SK-N-MC (cell line): Measurements from ENCODE around the gene SLC6A2.

Experiments used
- DNase-seq: peaks from one replicate; pipeline ENCODE4 v3.0.0-alpha.2; 2011; ENCODE audit warnings: low read depth, low spot score
- H3K27ac ChIP-seq: fragments of 200-600 bp; sonication (generic); 2 replicates; pipeline ENCODE4 v1.5.1; 2016; ENCODE audit warnings: mixed run types
- H3K36me3 ChIP-seq: fragments of 200-600 bp; sonication (generic); 2 replicates; pipeline ENCODE4 v1.6.1; 2017; ENCODE audit warnings: antibody characterized with exemption, low read length, mixed read lengths; ENCODE audit not compliant: insufficient read depth
- H3K4me3 ChIP-seq: fragments of 200-600 bp; sonication (generic); 2 replicates; pipeline ENCODE4 v1.5.1; 2016
- H3K9ac ChIP-seq: fragments of 200-600 bp; sonication (generic); 2 replicates; pipeline ENCODE4 v1.8.0; 2017; ENCODE audit warnings: mixed run types, mixed read lengths; ENCODE audit not compliant: insufficient read length
- H3K9me3 ChIP-seq: fragments of 200-600 bp; sonication (generic); 2 replicates; pipeline ENCODE4 v1.6.1; 2017; ENCODE audit warnings: low read depth, mild to moderate bottlenecking, antibody characterized with exemption, low read length, moderate library complexity, mixed read lengths
- EZH2 ChIP-seq: fragments of 200-600 bp; sonication (generic); IDR thresholded peaks from one replicate; pipeline ENCODE4 v1.6.1; 2017; ENCODE audit warnings: antibody characterized with exemption
- FOXP2 ChIP-seq: optimal IDR thresholded peaks from 2 replicates; pipeline ENCODE3; 2011; ENCODE audit warnings: mild to moderate bottlenecking, moderate library complexity; ENCODE audit not compliant: insufficient read depth; ENCODE audit errors: extremely low read length, control extremely low read depth
- POLR2AphosphoS5 ChIP-seq: IDR thresholded peaks from 2 replicates; pipeline ENCODE4 v1.6.1; 2012; ENCODE audit warnings: mild to moderate bottlenecking, low read depth, low read length, borderline replicate concordance

SLC6A2 gene

DNA sequence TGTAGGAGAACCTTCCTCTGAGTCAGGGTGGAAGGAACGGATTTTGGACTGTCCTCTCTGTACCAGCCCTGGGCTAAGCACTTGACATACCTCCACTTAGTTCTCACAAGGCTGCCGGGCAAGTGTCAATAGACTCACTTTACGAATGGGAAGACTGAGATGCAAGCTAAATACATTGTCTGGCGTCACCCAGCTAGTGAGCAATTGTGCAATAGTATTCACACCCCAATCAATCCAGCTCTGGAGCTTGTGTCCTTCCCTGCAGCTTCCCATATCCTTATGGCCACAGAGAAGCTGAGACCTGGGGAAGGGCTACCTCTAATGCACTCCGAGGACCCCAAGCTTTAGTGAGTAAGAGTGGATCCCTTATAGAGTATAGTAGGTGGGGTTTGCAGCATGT lies 39.8 kb downstream of the SLC6A2 start:
- Histone ChIP-seq H3K9ac (no peak overlapping the region), H3K4me3 (no peak overlapping the region), H3K36me3 (no peaks in the 10 kb centered on the region), H3K27ac (no peak overlapping the region), H3K9me3 (no peaks in the 10 kb centered on the region)
- no peak for DNase-seq
- TF ChIP-seq POLR2AphosphoS5, result no peak
- no peak for TF ChIP-seq EZH2
- no peak for TF ChIP-seq FOXP2

DNA sequence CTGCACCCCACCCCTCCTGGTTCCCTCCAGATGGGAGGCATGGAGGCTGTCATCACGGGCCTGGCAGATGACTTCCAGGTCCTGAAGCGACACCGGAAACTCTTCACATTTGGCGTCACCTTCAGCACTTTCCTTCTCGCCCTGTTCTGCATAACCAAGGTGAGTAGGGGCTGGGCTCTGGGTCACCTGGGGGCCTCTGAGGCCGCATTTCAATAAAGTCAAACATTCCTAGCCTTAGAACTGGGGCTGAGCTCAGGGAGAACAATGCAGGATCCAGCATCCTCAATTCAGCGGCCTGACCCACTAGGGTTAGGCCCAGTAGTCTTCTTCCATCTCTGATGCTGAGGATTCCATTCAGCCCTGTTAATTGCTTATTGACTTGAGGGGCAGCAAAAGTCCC lies 42.1 kb downstream of the SLC6A2 start:
- no peak for DNase-seq
- no peak overlapping the region for H3K9ac ChIP-seq
- H3K36me3 ChIP-seq, result no peaks in the 10 kb centered on the region
- no peak overlapping the region for H3K27ac ChIP-seq
- no peak for TF ChIP-seq POLR2AphosphoS5
- H3K9me3 ChIP-seq, result no peaks in the 10 kb centered on the region
- H3K4me3 ChIP-seq, result no peak overlapping the region

DNA sequence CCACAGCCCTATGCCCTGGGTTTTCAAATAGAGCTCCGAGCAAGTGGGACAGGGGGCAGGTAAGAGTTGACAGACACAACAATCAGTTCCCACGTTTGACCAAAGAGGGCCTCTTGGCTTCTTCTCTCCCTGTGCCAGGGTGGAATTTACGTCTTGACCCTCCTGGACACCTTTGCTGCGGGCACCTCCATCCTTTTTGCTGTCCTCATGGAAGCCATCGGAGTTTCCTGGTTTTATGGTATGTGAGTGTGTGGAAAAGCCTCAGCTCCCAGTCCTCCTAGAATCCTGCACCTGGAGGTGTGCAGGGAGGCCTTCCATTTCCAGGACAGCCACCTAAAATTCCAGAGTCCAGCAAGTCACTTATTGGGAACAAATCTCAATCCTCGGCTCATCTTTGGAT lies 42.5 kb downstream of the SLC6A2 start:
- H3K4me3 ChIP-seq, result no peak overlapping the region
- H3K27ac ChIP-seq, result no peak overlapping the region
- no peak for TF ChIP-seq EZH2
- H3K9me3 ChIP-seq, result no peaks in the 10 kb centered on the region
- H3K9ac ChIP-seq, result no peak overlapping the region
- DNase-seq, result no peak
- H3K36me3 ChIP-seq, result no peaks in the 10 kb centered on the region

DNA sequence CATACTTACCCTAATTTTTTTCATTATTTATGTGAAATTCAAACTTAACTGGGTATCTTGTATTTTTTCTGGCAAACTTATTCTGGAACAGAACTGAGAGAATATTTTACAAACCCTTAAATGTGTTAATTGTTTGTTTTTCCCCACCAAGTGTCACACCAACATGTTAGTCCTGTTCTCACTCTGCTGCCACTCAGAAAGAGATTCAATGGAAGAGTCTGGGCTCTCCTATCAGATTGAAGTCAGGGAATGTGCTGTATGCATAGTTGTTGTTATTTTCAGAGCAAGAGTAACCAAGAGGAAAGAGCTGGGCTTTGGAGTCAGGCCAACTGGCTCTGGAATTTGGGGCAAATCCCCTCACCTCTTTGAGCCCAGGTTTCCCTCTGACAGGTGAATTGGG lies 43.2 kb downstream of the SLC6A2 start:
- no peak for TF ChIP-seq EZH2
- TF ChIP-seq FOXP2, result no peak
- no peak for TF ChIP-seq POLR2AphosphoS5
- DNase-seq, result no peak
- Histone ChIP-seq H3K4me3 (no peak overlapping the region), H3K9me3 (no peaks in the 10 kb centered on the region), H3K36me3 (no peaks in the 10 kb centered on the region), H3K9ac (no peak overlapping the region), H3K27ac (no peak overlapping the region)

DNA sequence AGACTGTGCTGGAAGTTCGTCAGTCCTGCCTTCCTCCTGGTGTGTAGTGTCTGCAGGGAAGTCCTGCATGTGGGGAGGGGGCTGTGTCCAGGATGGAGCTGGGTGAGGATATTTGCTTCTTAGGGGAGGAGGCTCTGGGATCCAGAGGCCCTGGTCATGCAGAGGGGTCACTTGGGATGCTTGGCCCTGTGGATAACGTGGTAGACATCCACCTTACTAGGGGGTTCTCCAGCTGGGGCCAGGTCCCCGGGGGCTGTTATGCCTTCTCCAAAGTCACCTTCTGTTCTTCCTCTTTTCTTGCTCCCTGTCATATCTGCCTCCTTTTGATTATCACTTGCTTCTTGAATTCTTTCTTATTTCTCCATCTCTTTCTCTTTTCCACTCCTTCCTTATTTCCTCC lies 43.8 kb downstream of the SLC6A2 start:
- Histone ChIP-seq H3K9ac (no peak overlapping the region), H3K4me3 (no peak overlapping the region), H3K36me3 (no peaks in the 10 kb centered on the region), H3K9me3 (no peaks in the 10 kb centered on the region), H3K27ac (no peak overlapping the region)
- no peak for TF ChIP-seq FOXP2
- no peak for TF ChIP-seq EZH2
- TF ChIP-seq POLR2AphosphoS5, result no peak
- DNase-seq, result no peak

DNA sequence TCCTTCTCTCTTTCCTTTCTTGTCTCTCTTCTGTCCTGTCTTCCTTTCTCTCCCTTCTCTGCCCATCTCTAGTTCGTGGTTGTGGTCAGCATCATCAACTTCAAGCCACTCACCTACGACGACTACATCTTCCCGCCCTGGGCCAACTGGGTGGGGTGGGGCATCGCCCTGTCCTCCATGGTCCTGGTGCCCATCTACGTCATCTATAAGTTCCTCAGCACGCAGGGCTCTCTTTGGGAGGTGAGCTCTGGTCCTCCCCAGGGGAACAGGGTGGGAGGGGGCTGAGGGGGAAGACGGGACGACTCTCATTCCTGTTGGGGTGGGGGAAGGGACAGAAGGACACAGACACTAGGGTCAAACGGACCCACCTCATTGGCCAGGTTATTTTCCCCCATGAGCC lies 44.3 kb downstream of the SLC6A2 start:
- TF ChIP-seq FOXP2 (no peak), EZH2 (no peak), POLR2AphosphoS5 (no peak)
- Histone ChIP-seq H3K27ac (no peak overlapping the region), H3K4me3 (no peak overlapping the region), H3K36me3 (no peaks in the 10 kb centered on the region), H3K9me3 (no peaks in the 10 kb centered on the region), H3K9ac (no peak overlapping the region)
- no peak for DNase-seq

DNA sequence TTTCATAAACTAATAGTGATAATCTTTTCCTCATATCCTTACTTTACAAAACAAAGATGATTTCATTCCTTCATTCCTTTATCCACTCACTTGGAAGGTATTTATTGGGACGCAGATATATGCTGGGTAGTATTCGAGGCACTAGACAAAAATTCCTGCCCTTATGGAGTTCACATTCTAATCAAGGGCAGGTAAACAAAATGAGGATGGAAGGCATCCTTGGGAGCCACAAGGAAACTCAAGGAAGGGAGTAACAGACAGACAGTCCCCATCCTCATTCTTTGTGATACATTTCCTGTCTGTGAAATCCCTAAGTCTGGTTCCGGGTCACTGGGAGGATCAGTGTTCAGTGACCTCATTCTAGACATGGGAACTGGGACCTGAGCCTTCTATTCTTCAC lies 45.2 kb downstream of the SLC6A2 start:
- no peak overlapping the region for H3K9ac ChIP-seq
- H3K9me3 ChIP-seq, result no peaks in the 10 kb centered on the region
- no peak overlapping the region for H3K4me3 ChIP-seq
- H3K27ac ChIP-seq, result no peak overlapping the region
- DNase-seq, result no peak
- TF ChIP-seq POLR2AphosphoS5 (no peak), EZH2 (no peak), FOXP2 (no peak)
- no peaks in the 10 kb centered on the region for H3K36me3 ChIP-seq

DNA sequence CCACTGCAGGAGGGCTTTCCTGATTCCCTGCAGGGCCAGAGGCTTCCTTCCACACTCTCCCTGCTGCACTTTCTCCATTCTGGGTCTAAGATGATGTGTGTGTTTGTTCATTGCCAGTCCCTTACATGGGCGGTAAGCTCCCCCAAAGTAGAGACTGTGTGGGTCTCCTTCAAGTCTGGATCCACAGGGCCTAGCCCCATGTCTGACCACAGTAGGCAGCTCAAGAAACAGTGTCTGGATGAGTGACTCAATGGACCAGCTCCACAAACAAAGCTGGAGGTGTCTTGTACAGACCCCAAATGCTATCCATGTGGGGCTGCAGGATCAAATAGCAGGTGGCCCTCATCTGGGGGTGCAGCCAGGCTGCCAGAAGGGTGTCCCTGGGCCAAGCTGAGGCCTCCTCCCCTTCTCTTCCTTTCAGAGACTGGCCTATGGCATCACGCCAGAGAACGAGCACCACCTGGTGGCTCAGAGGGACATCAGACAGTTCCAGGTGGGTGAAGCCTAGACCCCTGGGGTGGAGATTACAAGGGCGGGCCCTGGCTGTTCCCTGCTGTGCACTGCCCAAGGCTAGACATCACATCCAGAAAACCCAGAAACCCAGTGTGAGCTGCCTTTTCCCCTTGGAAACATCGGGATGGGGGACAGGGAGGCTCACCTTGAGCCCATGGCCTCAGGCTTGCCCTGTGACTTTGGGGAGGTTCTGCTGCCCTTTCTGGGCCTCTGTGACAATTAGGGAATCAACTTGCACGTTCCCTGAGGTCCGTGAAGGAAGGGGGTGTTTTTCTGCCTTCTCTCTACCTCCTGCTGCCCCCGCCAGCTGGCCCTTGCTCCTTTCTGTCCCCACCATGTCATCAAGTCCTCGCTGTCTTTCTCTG lies 45.9 kb downstream of the SLC6A2 start:
- DNase-seq, result no peak
- Histone ChIP-seq H3K9me3 (no peaks in the 10 kb centered on the region), H3K4me3 (no peak overlapping the region), H3K36me3 (no peaks in the 10 kb centered on the region), H3K27ac (no peak overlapping the region), H3K9ac (no peak overlapping the region)
- TF ChIP-seq POLR2AphosphoS5, result no peak
- TF ChIP-seq EZH2, result no peak
- no peak for TF ChIP-seq FOXP2

DNA sequence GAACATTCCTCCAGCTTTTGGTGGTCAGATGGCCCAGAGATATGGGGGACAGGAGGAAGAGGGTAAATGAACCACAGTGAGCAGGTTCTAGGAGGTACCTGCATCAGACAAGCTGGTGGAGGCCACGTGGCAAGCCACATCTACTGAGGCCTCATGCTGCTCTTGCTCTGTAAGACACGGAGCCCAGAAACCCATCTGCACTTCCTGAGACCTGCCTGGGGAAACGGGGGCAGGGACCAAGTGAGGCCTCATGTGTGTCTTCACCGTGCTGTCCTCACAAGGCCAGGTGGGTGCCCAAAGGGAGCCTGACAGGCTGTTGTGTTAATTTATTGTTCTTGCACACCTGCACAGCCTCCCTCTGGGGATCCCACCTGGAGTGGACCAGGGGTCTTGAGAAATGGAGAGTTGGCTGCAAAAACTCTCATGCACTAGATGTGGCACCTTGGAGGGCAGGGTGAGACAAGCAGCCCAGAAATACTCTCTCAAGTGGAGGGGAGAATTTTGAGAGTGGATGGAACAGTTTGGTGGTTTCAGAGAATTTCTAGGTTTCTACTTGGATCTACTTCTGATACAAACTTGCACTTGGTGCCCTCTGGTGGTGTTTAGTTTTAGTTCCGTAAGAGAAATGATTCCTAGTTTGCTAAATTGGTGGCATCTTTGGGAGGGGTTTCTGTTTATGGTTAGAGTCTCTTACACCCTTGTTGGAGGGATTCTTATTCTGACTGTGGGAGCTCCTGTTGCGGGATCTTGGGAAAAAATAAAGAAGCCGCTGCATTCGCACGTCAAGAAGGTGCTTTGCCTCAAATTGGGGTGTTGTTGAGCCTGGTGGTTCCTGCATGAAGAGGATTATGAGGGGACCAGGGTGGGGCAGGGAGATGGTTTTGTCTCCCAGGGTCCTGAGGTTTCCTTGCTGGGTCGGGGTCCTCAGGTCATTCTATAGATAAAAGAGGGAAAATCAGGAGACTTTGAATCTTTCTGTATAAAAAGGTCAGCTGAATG lies 47.5 kb downstream of the SLC6A2 start:
- Histone ChIP-seq H3K9me3 (no peaks in the 10 kb centered on the region), H3K27ac (no peak overlapping the region), H3K36me3 (no peaks in the 10 kb centered on the region), H3K4me3 (no peak overlapping the region), H3K9ac (no peak overlapping the region)
- peak; percentile 16 for DNase-seq
- TF ChIP-seq EZH2, result no peak
- no peak for TF ChIP-seq POLR2AphosphoS5
- TF ChIP-seq FOXP2, result no peak
